ENCODE measurements around the gene KRABD2.

Gene KRABD2

GRCh38 chr17:8393470-8394231 is 17.1 kb upstream of the KRABD2 start:
- no peak for TF ChIP-seq CTCF (IDR thresholded peaks at IDR 0.05; ENCODE audit: extremely low read depth, insufficient read depth, missing control alignments)
- no peak for DNase-seq (ENCODE audit: low spot score)
- in situ Hi-C loops (cut with MboI; ENCODE audit: low pct_unique_long_range_greater_than_20kb, low sequenced_read_pairs, unreplicated experiment): no loop called here

GRCh38 chr17:8392674-8393469 is 16.4 kb upstream of the KRABD2 start:
- in situ Hi-C loops (cut with MboI; ENCODE audit: low pct_unique_long_range_greater_than_20kb, low sequenced_read_pairs, unreplicated experiment): no loop called here
- no peak for TF ChIP-seq CTCF (IDR thresholded peaks at IDR 0.05; ENCODE audit: extremely low read depth, insufficient read depth, missing control alignments)
- no peak for DNase-seq (ENCODE audit: low spot score)

- in situ Hi-C loops (cut with MboI; ENCODE audit: low pct_unique_long_range_greater_than_20kb, low sequenced_read_pairs, unreplicated experiment): no loop called here
- no peak for DNase-seq (ENCODE audit: low spot score)
- TF ChIP-seq CTCF (IDR thresholded peaks at IDR 0.05; ENCODE audit: extremely low read depth, insufficient read depth, missing control alignments): no peak
Observed at GRCh38 chr17:8392274-8392673, 15.8 kb upstream of the KRABD2 start.

GRCh38 chr17:8391711-8392110 is 15.2 kb upstream of the KRABD2 start:
- in situ Hi-C loops (cut with MboI; ENCODE audit: low pct_unique_long_range_greater_than_20kb, low sequenced_read_pairs, unreplicated experiment): no loop called here
- no peak for DNase-seq (ENCODE audit: low spot score)
- no peak for TF ChIP-seq CTCF (IDR thresholded peaks at IDR 0.05; ENCODE audit: extremely low read depth, insufficient read depth, missing control alignments)

GRCh38 chr17:8387914-8388651 is 11.6 kb upstream of the KRABD2 start:
- no peak for TF ChIP-seq CTCF (IDR thresholded peaks at IDR 0.05; ENCODE audit: extremely low read depth, insufficient read depth, missing control alignments)
- in situ Hi-C loops (cut with MboI; ENCODE audit: low pct_unique_long_range_greater_than_20kb, low sequenced_read_pairs, unreplicated experiment): no loop called here
- no peak for DNase-seq (ENCODE audit: low spot score)

- no peak for TF ChIP-seq CTCF (IDR thresholded peaks at IDR 0.05; ENCODE audit: extremely low read depth, insufficient read depth, missing control alignments)
- in situ Hi-C loops (cut with MboI; ENCODE audit: low pct_unique_long_range_greater_than_20kb, low sequenced_read_pairs, unreplicated experiment): no loop called here
- no peak for DNase-seq (ENCODE audit: low spot score)
Observed at GRCh38 chr17:8386841-8387240, 10.3 kb upstream of the KRABD2 start.

Data from GM13977 (cell line).